HepG2 (cell line): ENCODE measurements around the gene SEMA4C. TPM values are rescaled to one million over a fixed set of nuclear protein-coding genes. Genes with fewer than 3 reads are reported as not detected.

Experiments
- BRCA1 ChIP-seq: sonication (generic); formaldehyde crosslinking; IDR thresholded peaks from 2 replicates; pipeline ENCODE4 v1.4.0; 2020; ENCODE audit warnings: missing genetic modification reagents
- BRD4 ChIP-seq: sonication (generic); formaldehyde crosslinking; IDR thresholded peaks from 2 replicates; pipeline ENCODE4 v1.4.0; 2020; ENCODE audit warnings: missing genetic modification reagents
- ETV5 ChIP-seq: IDR thresholded peaks from 2 replicates; pipeline ENCODE4 v1.6.1; 2018; ENCODE audit warnings: missing biosample characterization, missing genetic modification reagents, inconsistent platforms, borderline replicate concordance
- FOXA1 ChIP-seq, 2 experiments: fragments of 450-650 bp in 1 of 2; sonication (generic) in 1 of 2; formaldehyde crosslinking in 1 of 2; IDR thresholded peaks; 2 replicates each; pipeline versions ENCODE4 v1.4.0 to v1.6.1; 2016 to 2020; ENCODE audit warnings: missing genetic modification reagents in 1 of 2
- GATAD2A ChIP-seq: IDR thresholded peaks from 2 replicates; pipeline ENCODE4 v1.6.1; 2016
- HOXA3 ChIP-seq: sonication (generic); formaldehyde crosslinking; IDR thresholded peaks from 2 replicates; pipeline ENCODE4 v1.5.0; 2020; ENCODE audit warnings: missing genetic modification reagents
- HOXA5 ChIP-seq: sonication (generic); formaldehyde crosslinking; IDR thresholded peaks from 2 replicates; pipeline ENCODE4 v1.4.0; 2020; ENCODE audit warnings: missing genetic modification reagents
- KLF13 ChIP-seq: sonication (generic); formaldehyde crosslinking; IDR thresholded peaks from 2 replicates; pipeline ENCODE4 v1.4.0; 2020; ENCODE audit warnings: mild to moderate bottlenecking, missing genetic modification reagents
- MXD3 ChIP-seq: IDR thresholded peaks from 2 replicates; pipeline ENCODE4 v1.6.1; 2016; ENCODE audit warnings: mild to moderate bottlenecking, missing biosample characterization, missing genetic modification reagents
- MYNN ChIP-seq: sonication (generic); formaldehyde crosslinking; IDR thresholded peaks from 2 replicates; pipeline ENCODE4 v1.4.0; 2020; ENCODE audit warnings: mild to moderate bottlenecking, low read depth, missing genetic modification reagents
- PAX8 ChIP-seq: sonication (generic); formaldehyde crosslinking; IDR thresholded peaks from 2 replicates; pipeline ENCODE4 v1.8.0; 2022; ENCODE audit warnings: mild to moderate bottlenecking, missing genetic modification reagents, borderline replicate concordance
- PITX1 ChIP-seq: sonication (generic); formaldehyde crosslinking; IDR thresholded peaks from 2 replicates; pipeline ENCODE4 v1.5.1; 2020; ENCODE audit warnings: mild to moderate bottlenecking, missing genetic modification reagents
- POLR2AphosphoS5 ChIP-seq: IDR thresholded peaks from 2 replicates; pipeline ENCODE4 v1.6.1; 2012; ENCODE audit warnings: low read depth, low read length
- RARG ChIP-seq: sonication (generic); formaldehyde crosslinking; IDR thresholded peaks from 2 replicates; pipeline ENCODE4 v1.4.0; 2020; ENCODE audit warnings: low read depth, mild to moderate bottlenecking, missing genetic modification reagents
- RFX5 ChIP-seq: IDR thresholded peaks from 2 replicates; pipeline ENCODE4 v1.6.1; 2011; ENCODE audit warnings: low read depth, low read length, improper control_type of control experiment
- SNAPC4 ChIP-seq: sonication (generic); formaldehyde crosslinking; IDR thresholded peaks from 2 replicates; pipeline ENCODE4 v1.4.0; 2020; ENCODE audit warnings: mild to moderate bottlenecking, missing genetic modification reagents
- TRIM24 ChIP-seq: sonication (generic); formaldehyde crosslinking; IDR thresholded peaks from 2 replicates; pipeline ENCODE4 v1.8.0; 2022; ENCODE audit warnings: mild to moderate bottlenecking, missing genetic modification reagents
- ZBTB4 ChIP-seq: sonication (generic); formaldehyde crosslinking; IDR thresholded peaks from 2 replicates; pipeline ENCODE4 v1.4.0; 2020; ENCODE audit warnings: missing genetic modification reagents, mild to moderate bottlenecking, borderline replicate concordance
- ZNF276 ChIP-seq: sonication (generic); formaldehyde crosslinking; IDR thresholded peaks from 2 replicates; pipeline ENCODE4 v1.4.0; 2020; ENCODE audit warnings: mild to moderate bottlenecking, low read depth, missing genetic modification reagents
- ZNF75D ChIP-seq: sonication (generic); formaldehyde crosslinking; IDR thresholded peaks from 2 replicates; pipeline ENCODE4 v1.8.1; 2023; ENCODE audit warnings: missing genetic modification reagents, mild to moderate bottlenecking, borderline replicate concordance
- ZNF816 ChIP-seq: sonication (generic); formaldehyde crosslinking; IDR thresholded peaks from 2 replicates; pipeline ENCODE4 v1.8.0; 2022; ENCODE audit warnings: missing genetic modification reagents, mild to moderate bottlenecking, borderline replicate concordance
- polyA plus RNA-seq, 8 experiments: library from polyadenylated mRNA; depleted of rRNA in 3 of 8; stranded (reverse) in 7 of 8; unstranded in 1 of 8; fragments of >200 nt; fragmentation: Illumina TruSeq in 4 of 8; extraction: Trizol in 4 of 8; gene quantifications; 2 replicates each; pipeline versions ENCODE4 v1.2.1 to v1.2.3, GENCODE V29; 2011 to 2016; ENCODE audit warnings: low read depth in 4 of 8, missing spikeins in 1 of 8, mixed read lengths in 1 of 8; ENCODE audit not compliant: insufficient read depth in 1 of 8
- total RNA-seq, 5 experiments: library from RNA; depleted of rRNA; stranded (reverse); fragments of >200 nt; fragmentation: Illumina TruSeq; extraction: Trizol; gene quantifications; 2 replicates each; pipeline ENCODE4 v1.2.3, GENCODE V29; 2016; ENCODE audit warnings: low read depth in 1 of 5

The SEMA4C gene
- total and polyA plus RNA-seq, 2 of the 13 experiments (the other 11 are each of a cell fraction or from before 2014, with no cell fraction given) = 25.9 to 46.6 TPM

GRCh38 chr2:96859099-96859649 lies 10.7 kb downstream of the SEMA4C start (continued):
- no peak for TF ChIP-seq TRIM24 (CRISPR knock-in tag)
- TF ChIP-seq BRCA1 (CRISPR knock-in tag) = no peak
- TF ChIP-seq HOXA3 = peak; percentile 38
- TF ChIP-seq FOXA1 (IDR thresholded peaks at IDR 0.05) = no peak
- no peak for TF ChIP-seq FOXA1 (CRISPR knock-in tag; IDR thresholded peaks at IDR 0.05)
- no peak for TF ChIP-seq BRD4 (CRISPR knock-in tag)
- TF ChIP-seq MXD3 (CRISPR knock-in tag) = 0 out of 2 replicates have a peak, but pooled peaks have one; percentile 10
- no peak for TF ChIP-seq RARG (CRISPR knock-in tag)
- no peak for TF ChIP-seq ZNF816 (CRISPR knock-in tag)
- no peak for TF ChIP-seq MYNN (CRISPR knock-in tag)
- TF ChIP-seq PITX1 (CRISPR knock-in tag) = no peak
- no peak for TF ChIP-seq RFX5
- no peak for TF ChIP-seq ZBTB4 (CRISPR knock-in tag)
- TF ChIP-seq HOXA5 = no peak
- no peak for TF ChIP-seq GATAD2A (CRISPR knock-in tag)
- TF ChIP-seq ZNF276 (CRISPR knock-in tag) = no peak
- TF ChIP-seq POLR2AphosphoS5 = peak; percentile 22
- no peak for TF ChIP-seq PAX8 (CRISPR knock-in tag)
- TF ChIP-seq ETV5 (CRISPR knock-in tag) = no peak
- no peak for TF ChIP-seq ZNF75D (CRISPR knock-in tag)
- no peak for TF ChIP-seq KLF13 (CRISPR knock-in tag)
- TF ChIP-seq SNAPC4 = no peak
